ENCODE results near the gene WDPCP.
"Not testable (repeated sequence)": the region's sequence is repeated elsewhere in the genome, so short reads cannot be mapped to it uniquely, and the experiment has no call there.

WDPCP gene, protein sequence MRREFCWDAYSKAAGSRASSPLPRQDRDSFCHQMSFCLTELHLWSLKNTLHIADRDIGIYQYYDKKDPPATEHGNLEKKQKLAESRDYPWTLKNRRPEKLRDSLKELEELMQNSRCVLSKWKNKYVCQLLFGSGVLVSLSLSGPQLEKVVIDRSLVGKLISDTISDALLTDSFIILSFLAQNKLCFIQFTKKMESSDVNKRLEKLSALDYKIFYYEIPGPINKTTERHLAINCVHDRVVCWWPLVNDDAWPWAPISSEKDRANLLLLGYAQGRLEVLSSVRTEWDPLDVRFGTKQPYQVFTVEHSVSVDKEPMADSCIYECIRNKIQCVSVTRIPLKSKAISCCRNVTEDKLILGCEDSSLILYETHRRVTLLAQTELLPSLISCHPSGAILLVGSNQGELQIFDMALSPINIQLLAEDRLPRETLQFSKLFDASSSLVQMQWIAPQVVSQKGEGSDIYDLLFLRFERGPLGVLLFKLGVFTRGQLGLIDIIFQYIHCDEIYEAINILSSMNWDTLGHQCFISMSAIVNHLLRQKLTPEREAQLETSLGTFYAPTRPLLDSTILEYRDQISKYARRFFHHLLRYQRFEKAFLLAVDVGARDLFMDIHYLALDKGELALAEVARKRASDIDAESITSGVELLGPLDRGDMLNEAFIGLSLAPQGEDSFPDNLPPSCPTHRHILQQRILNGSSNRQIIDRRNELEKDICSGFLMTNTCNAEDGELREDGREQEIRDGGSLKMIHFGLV

GRCh38 chr2:63588385-63589147 lies at the start of gene WDPCP, which contains the start of gene MDH1:
TSS of gene WDPCP (minus strand) at chr2:63588477. CDS start at chr2:63588271, 206 bp downstream.
TSS of gene MDH1 (plus strand) at chr2:63588963. CDS start at chr2:63589044, 81 bp downstream.
- DNase-seq (ENCODE audit: low read depth): peak; percentile 86

- no peak for DNase-seq (ENCODE audit: low read depth)
These were observed 44.1 kb upstream of the WDPCP start for GRCh38 chr2:63632382-63632781.

DNA sequence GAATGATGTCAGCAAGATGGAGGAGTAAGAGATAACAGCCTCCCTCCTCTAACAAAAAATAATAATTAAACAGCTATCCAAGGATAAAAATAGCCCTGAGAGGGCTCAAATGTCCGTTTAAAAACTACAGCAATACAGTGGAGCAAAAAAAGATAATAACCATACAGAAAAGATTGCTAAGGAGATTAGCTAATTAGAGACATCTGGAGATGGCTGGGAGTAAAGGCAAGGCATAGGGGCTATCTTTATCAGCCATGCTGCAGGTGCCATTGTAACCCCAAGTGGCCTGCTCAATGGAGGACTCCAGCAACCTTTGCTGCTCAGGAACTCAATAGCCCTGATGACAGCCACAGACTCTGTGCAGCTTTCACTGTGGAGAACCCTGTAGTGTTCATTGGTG lies 43.2 kb upstream of the WDPCP start:
- DNase-seq (ENCODE audit: low read depth): no peak

DNA sequence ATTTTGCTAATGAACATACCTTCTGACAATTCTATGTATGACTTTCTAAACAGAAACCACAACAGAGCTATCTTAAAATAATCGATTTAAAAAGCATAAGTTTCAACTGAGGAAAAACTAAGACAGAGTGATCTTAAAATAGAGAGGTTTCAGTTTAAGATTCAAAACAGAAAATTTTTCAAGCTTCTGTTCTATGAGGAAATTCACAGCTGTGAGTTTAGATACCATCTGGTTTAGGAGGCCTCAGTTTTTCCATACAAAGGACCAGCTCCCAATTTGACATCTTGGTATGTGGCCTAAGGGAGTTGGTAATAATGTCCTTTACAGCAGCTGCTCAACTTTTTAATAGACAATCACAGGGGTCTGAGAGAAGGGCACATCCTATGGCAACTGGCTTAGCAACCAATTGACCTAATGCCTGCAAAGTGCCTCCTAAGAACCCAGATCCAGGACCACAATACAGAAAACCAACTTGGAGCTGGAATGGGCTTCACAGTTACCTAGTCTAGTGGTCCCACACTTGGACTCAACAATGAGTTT lies 40.2 kb upstream of the WDPCP start:
- DNase-seq (ENCODE audit: low read depth): no peak

DNA sequence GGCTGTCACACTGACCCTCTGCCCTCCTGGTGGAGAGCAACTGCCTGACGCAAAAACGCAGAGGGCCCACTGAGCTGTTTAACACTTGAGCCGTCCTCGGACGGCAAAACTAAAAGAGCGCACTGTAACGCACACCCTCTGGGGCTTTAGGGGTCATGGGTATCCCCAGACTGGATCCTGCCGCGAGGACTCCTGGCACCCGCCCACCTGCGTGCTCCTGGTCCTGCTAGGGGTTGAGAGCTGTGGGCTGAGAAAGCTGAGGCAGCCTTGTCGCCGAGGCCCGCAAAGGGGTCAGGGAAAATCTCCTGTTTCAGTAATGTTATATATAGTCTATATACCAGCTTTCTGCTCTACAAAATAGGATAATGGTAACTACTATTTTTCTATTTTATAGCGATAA lies 39.6 kb upstream of the WDPCP start:
- DNase-seq (ENCODE audit: low read depth): no peak

- not testable (repeated sequence) for DNase-seq (ENCODE audit: low read depth)
These were observed 35.5 kb upstream of the WDPCP start for GRCh38 chr2:63623763-63624162.

- DNase-seq (ENCODE audit: low read depth): no peak
These were observed 34.5 kb upstream of the WDPCP start for GRCh38 chr2:63622751-63623150.

DNA sequence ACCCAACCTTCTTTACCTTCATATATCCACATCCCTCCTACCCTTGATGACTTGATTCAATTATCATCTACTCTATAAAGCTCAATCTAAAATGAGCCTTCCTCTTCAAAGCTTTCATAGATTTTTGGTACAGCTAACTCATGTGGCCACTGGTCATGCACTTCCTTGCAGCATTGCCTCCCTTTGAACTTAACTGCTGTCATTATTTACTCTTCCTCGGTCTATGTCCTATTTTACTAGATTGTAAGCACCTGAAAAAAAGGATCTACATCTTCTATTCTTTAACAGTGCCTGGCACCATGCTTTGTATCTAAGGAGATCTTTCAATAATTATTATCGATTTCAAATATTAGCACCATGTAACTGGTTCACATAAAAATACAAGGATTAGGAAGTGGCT lies 31.1 kb upstream of the WDPCP start:
- DNase-seq (ENCODE audit: low read depth): no peak

DNA sequence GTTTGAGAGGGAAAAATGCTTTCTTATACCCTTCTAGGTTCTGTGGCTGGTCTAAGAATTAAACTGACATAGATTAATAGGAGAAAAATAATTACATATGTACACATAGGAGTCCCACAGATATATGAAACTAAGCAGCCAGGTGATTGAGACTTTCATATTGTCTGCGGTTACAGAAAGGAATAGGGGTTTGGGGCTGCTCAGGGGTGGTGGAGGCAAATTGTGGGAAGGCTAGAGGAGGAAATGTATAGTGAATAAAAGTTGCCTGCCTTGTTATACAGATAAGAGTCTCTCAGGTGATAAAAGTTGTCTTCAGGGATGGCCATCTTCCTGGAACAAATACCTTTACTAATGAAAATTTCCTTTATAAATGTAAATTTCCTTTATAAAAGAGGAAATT lies 29.1 kb upstream of the WDPCP start:
- DNase-seq (ENCODE audit: low read depth): no peak

DNA sequence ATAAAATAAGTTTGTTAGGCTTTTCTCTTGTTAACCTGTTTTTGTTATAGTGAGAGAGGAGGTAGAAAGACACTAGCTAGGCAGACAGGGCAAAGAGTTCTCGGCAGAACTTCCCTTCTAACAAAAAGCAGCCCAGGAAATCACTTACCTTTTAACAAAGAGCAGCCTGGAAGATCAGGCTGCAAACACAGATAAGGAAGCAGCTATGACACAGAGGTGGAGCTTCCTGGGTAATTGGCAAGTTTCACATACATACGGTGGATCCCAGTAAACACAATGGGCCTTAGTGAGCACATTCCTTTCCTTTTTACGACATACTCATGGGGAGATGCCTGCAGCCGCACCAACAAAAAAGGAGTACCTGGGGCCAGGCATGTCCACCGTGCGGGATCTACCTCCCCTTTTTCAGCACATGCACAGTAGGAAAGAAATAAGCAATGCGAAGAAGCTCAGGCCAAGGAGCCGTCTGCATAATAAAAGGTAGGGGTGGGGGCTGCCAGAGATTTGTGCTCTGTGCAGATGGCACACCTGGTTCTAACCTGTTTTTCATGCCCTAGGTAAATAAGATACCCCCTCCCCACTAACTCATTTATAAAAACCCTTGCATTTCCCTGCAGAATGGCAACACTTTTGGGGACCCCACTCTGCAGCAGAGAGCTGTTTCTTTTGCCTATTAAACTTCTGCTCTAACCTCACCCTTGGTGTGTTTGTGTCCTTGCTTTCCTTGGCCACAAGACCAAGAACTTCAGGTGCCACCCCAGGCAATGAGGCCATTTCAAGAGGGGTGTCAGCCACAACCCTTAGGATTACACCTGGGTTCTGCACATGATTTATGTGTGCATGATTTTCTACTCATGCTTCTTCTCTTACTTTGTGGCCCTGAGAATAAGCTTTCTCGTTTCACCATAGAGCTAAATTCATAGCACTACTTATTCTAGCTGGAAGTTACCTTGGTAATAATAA lies 27.0 kb upstream of the WDPCP start:
- no peak for DNase-seq (ENCODE audit: low read depth)

GRCh38 chr2:63614448-63614968 lies 26.2 kb upstream of the WDPCP start:
- no peak for DNase-seq (ENCODE audit: low read depth)

DNA sequence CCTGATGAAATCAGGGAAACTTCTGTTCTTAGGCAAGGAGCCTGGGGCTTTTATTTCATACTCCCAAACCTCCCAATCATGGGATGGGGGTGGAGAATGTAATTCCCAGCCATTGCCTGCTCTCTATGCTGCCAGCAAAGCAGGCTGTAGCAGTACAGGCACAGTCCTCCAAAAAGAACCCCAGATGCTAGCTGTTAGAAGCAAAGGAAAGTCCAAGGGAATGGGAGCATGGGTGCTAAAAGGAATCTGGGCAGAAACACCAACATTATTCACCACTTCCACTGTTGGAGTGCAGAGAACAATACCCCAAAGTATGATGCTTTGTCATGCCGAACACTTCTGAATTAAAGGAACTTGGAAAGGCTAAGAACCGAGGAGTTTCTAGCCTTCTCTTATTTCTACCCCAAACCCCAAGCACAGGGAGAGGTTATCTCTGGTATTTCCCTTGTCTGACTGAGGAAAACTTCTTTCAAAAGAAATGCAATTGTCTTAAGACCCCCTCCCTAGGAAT lies 25.2 kb upstream of the WDPCP start:
- DNase-seq (ENCODE audit: low read depth): no peak

GRCh38 chr2:63610525-63610924 lies 22.2 kb upstream of the WDPCP start:
- DNase-seq (ENCODE audit: low read depth): no peak

GRCh38 chr2:63608865-63609264 lies 20.6 kb upstream of the WDPCP start:
- not testable (repeated sequence) for DNase-seq (ENCODE audit: low read depth)

DNA sequence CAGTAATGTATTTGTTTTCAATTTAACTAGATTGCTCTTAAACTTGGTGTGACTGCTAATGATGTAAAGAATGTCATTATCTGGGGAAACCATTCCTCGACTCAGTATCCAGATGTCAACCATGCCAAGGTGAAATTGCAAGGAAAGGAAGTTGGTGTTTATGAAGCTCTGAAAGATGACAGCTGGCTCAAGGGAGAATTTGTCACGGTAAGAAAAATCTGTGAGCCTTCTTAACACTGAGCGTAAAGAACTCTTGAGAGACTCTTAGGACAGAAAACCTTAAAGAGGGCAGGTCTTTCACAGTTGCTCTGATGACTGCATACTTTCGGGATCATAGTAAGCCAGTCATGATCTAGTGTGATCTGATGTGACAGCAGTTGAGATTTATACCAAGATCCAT lies 16.4 kb upstream of the WDPCP start:
- no peak for DNase-seq (ENCODE audit: low read depth)

GRCh38 chr2:63600881-63601460 lies 12.7 kb upstream of the WDPCP start:
- no peak for DNase-seq (ENCODE audit: low read depth)

- no peak for DNase-seq (ENCODE audit: low read depth)
These were observed 10.7 kb upstream of the WDPCP start for GRCh38 chr2:63598981-63599380.

GRCh38 chr2:63596401-63596883 lies 8.2 kb upstream of the WDPCP start:
- DNase-seq (ENCODE audit: low read depth): no peak

DNA sequence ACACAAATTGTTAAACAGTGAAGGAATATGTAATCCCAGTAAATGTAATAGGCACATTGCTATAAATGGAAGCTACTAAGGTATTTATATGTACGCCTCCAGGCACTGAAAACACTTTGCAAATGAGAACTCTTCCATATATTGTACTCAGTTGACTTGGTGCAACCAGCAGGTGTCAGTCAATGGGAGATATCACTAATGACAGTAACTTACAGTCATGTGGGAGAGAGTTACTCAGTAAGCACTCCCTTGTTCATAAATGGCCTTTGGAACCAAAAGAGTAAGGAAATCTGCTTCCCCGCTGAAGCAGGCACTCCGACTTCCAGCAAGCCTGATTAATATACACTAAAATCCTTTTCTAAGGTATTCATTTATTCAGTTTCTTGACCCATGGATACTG lies 6.4 kb upstream of the WDPCP start:
- DNase-seq (ENCODE audit: low read depth): no peak

- no peak for DNase-seq (ENCODE audit: low read depth)
These were observed 3.4 kb upstream of the WDPCP start for GRCh38 chr2:63591566-63592175.

Measured in activated T-cell treated with anti-CD3 and anti-CD28 coated beads for 48 hours (primary cell).